ENCODE measurements around the gene IRF8.
"Not testable (repeated sequence)": the region's sequence is repeated elsewhere in the genome, so short reads cannot be mapped to it uniquely, and the experiment has no call there.

IRF8 gene

DNA sequence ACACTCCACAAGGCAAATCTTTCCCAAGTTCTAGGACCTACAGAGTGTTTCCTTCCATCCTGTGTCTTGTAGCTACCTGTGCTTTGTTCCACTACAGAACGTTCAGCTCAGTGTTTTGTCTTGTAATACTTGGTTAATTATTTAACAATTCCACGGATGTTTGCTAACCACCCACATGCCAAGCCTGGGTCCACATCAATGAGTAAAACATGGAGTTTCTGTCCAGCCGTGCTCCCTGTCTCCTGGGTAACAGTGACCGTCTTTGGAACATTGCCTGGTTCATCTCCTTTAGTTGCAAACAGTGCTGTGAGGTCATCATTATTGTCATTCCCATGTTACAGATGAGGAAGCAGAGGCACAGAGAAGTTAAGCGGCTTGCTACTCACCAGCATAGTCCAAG is 41.3 kb downstream of the IRF8 start:
- FAIRE-seq: no peak

DNA sequence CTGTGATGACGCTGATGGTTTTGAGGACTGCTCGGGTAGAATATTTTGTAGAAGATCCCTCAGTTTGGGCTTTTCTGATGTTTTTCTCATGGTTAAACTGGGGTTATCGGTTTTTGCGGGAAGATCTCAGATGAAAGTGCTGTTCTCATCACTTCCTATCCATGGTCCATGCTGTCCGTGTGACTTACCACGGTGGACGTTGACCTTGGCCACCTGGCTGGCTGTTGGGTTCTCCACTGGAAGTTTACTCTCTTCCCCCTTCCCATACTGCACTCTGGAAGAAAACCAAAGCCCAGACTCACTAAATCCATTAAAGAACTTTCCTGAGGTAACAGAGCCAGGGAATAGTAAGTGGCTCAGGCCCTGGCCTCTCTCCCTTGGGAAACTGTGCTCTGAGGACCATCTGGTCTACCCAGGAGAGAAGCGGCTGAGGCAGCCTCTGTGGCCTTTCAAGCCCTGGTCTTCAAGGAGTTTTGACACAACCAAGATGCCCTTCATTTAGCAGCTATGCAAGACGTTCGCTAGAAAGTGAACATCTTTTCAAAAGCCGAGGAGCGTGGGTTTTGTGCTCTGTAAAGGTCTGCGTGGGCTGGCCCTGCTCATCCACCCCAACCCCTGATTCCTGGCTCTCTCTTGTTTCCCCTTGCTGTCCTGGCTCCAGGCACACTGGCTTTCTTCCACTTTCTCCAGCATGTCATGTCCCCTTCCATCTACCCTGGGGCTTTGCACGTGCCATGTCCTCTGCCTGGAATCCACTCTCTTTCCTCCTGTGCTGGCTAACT is 43.1 kb downstream of the IRF8 start:
- no peak for FAIRE-seq

DNA sequence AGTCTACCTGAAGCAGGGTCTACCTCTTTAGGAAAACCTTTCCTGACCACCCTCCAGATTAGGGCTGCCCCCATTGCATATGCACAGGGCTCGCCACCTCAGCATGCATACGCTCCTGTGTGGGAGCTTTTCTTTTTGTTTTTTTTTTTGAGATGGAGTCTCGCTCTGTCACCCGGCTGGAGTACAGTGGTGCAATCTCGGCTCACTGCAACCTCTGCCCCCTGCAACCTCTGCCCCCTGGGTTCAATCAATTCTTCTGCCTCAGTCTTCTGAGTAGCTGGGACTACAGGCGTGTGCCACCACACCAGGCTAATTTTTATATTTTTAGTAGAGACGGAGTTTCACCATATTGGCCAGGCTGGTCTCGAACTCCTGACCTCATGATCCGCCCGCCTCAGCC is 43.7 kb downstream of the IRF8 start:
- not testable (repeated sequence) for FAIRE-seq

DNA sequence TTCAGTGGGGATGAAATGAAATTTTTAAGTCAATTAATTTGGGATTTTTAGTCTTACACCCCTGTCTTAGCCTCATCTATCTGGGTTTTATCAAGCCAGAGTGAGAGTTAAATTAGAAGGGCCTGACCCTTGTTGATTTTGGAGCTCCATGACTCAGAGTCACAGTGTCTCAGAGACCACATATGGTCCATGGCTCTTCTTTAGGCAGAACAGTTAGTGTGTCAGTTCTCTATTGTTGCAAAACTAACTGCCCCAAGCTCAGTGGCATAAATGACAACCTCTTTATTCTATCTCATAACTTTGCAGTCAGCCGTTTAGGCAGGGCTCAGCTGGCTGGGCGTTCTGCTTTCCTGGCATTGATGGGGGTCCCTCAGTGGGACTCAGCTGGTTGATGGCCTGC is 44.7 kb downstream of the IRF8 start:
- FAIRE-seq: no peak

DNA sequence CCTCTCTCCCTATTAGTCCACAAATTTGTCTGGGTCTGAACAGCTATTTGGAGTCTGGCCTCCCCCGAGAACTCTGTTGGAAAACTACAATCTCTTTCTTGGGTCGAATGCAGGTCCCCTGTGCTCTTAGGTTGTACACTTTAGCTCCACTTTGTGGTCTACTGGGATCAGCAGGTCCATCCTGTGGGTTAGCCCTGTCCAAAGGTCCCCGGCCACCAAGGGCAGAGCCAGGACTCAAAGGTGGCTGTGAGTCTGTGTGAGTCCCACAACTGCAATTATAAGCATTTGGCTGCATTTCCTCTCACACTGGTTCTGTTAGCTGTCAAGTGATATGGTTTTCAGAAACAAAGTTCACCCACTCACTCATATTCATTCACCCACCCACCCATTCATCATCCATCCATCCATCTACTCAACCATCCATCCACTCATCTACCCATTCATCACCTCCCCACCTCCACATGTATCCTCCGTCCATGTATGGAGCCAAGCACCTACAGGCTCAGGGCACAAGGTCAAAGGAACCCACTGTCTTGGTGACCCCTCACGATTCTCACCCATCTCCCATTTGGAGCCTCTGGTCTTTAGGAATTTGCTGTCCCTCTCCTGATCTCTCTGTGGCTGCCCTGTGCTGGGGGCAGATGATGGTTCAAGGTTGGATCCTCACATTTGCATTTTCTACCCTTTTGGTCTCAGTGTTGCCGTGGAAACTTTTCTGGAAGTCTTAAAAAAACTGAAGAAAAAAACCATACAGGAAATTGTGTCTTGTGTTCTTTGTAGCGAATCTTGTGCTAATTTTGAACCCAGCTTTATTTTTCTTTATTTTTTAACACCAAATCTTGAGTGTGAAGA is 45.8 kb downstream of the IRF8 start:
- FAIRE-seq: no peak

DNA sequence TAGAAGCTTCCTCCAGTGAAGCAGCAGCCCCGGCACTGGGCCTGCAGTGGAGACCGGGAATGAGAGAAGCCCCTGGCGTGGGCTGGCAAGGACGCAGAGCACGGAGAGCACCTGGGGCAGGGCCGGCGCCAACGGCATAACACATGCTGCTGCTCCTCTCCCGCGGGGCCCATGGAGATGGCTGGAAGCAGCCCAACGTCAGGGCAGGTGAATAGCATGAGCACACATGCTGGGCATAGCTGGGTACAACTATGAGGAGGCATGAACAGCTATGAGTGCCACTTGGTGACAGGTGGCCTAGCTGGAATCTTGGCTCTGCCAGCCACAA is 46.4 kb downstream of the IRF8 start:
- FAIRE-seq: no peak

DNA sequence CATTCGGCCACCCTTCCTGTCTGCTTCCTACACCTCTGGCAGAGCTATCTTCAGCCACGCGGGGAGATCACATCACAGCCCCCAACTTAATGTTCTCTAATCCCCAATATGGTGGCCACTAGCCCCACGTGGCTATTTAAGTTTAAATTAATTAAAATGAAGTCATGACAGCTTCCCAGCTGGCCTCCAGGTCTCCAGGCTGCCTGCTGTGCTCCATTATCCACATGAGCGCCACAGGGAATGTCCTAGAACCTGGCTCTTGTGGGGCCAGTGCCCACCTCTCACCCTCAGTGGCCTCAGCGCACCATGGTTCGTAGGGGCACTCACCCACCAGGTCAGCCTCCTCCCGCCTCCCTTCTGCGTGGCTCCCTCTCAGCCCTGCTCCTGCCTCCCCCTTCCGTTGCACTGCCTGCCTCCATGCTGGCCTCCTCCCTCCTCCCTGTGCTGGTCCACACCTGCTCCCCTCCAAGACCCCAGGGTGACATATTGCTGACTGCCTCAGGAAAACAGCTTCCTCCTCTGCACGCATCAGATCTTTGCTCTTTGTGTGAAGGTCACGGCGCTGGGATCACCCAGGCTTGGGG is 47.7 kb downstream of the IRF8 start:
- FAIRE-seq: no peak

DNA sequence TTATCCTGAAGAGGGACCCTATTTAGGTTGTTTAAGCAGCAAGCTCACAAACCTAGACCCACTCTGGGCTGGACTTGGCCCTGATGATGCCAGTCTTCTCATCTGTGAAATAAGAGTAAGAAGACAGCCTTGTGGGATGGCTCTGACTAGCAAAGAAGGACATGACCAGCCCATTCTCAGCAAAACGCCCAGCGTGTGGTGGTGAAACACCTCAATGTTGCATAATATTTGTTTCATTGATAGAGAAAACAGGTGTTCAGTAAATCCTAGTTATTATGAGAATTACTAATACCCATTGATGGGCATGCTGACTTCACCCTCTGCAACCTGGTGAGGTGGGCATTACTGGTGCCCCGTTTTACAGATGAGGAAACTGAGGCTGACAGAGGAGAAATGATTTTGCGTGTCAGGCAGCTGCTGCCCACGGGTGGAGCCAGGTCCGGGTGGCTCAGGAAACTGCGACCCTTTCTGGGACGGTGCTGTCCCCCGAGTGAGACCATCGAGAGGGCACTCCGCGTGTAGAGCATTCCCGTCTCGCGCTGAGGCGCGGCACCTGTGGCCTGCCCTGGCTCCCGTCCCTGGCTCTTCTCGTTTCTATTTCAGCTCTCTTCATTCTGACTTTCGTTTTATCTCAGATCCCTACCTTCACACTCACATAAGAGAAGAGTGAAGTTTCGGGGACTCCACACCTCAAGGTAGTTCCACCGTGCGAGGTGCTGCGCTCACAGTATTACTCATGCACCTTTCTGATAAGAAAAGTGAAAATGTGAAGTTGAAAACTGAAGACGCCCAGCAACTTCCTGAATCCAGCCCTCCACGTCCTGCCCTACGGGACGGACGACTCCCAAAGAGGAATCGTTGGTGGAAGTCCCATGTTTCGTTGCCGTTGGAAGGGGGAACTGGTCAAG is 48.5 kb downstream of the IRF8 start:
- no peak for FAIRE-seq

DNA sequence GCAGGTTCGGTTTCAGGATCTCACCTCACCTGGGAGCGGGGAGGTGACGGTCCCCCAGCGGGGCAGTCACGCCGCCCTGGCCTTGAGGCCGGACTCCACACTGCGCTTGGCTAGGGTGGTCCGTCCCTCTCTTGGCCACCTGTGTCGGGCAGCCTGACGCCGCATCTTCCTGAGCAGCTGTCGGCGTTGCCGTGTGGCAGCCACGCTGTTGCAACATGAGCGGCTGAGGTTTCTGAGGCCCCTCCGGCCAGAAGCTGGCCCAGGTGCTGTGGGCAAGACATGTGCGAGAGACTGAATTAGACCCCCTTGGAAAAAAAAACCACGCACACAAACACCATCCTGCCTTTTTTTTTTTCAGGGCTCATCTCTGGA is 49.2 kb downstream of the IRF8 start:
- no peak for FAIRE-seq

DNA sequence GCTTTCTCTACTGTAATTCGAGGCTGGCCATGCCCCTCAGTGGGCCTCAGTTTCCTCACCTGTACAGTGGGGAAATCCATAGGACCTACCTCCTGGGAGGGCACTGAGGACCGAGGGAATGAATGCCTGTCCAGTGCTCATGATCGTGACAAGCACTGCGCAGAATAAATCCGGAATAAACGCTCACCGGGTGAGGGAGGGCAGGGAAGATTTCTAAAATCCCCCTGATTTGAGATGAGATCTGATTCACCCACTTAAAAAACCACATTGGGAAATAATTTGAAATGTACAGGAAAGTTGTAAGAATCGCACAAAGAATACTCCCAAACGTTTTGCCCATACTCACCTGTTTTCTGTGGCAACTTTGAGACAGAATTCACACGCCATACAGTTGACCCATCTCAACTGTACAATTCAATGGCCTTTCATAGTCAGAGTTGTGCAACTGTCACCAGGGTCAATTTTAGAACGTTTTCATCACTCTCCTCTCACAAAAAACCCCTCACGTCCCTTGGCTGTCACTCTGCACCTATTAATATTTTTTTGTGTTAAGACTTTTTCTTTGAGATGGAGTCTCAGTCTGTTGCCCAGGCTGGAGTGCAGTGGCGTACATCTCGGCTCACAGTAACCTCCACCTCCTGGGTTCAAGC is 49.8 kb downstream of the IRF8 start:
- FAIRE-seq: no peak

DNA sequence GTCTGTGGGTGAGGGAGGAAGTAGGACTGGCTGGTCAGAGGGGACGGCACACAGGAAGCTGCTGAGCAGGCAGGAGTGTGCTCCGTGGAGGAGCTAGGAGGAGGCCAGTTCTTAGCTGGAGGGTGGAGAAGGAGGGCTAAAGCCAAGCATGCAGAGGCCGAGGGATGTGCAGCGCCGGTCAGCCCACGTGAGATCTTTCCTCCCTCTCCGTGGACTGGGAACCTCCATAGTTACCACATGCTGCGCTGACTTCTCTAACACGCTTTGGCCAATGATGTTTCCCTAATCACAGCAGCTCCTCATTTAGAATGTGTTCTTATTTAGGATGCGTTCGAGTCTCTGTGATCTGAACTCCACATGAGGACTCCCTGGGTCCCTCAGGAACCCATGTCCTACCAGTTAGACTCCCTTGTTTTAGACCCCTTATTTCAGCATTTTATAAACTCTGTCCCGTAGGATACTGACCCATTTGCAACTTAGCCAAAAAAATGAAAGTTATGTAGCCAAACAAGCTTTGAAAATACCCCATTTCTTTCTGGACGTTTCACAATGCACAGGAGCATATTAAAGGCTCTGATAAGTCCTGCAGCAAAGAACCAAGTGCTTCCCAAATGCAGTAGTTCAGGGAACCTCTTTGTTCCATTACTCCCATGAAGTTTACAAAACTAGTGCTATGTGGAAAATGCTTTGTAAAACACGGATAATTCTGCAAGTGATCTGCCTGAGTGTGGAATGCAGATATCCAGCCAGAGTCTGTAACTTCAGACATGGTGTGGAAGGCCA is 51.4 kb downstream of the IRF8 start:
- no peak for FAIRE-seq

DNA sequence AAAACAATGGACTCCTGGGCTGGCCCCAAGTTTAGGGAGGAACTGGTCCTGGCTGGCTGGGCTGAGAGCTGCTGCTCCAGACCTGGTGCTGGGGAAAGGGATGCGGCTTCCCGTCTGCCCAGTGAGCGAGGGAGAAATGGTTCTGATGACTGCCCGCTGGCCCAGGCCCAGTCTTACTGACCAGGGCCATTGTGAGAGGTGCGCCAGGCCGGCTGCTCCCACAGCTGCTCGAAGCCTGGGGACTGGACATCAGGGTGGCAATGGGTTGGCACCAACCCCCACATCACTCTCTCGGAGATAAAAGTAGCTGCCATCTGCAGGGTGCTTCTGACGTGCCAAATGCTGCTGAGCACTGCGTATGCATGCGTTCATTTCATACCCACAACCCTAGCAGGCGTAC is 53.2 kb downstream of the IRF8 start:
- no peak for FAIRE-seq

DNA sequence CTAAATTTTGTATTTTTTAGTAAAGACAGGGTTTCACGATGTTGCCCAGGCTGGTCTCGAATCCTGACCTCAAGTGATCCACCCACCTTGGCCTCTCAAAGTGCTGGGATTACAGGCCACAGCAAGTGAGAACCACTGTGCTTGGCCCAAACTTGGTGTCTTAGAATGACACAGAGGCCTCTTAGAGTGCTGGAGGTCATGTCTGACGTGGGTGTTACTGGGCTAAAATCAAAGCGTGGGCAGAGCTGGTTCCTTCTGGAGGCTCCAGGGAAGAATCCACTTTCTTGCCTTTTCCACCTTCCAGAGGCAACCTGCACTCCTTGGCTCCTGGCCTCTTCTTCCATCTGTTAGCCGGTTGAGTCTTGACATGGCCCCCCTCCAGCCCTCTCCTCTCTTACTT is 53.8 kb downstream of the IRF8 start:
- FAIRE-seq: no peak

DNA sequence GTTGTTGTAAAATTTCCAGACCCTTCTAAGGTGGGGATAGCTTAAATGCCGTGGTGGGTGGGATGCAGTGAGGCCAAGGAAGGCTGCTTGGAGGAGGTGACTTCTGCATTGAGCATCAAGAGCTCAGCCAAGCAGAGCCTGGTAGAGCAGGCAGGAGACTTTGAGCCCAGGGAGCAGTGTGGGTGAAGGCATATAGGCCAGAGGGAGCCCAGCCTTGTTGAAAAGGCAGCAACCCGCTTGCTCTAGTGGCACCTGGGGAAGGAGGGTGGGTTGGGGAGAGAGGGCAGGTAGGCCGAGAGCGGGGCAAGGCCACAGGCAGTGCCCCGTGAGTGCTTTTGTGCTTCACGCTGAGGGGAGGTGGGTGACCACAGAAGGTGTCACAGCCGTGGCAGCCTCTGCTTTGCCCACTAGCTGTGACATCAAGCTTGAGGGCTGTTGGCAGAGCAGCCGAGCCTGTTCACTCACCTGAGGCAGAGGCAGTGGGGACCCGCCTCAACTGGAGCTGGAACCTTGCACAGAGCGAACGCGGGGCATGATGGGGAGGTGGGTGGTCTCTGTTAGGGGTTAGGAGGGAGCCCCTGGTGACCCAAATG is 56.1 kb downstream of the IRF8 start:
- no peak for FAIRE-seq

DNA sequence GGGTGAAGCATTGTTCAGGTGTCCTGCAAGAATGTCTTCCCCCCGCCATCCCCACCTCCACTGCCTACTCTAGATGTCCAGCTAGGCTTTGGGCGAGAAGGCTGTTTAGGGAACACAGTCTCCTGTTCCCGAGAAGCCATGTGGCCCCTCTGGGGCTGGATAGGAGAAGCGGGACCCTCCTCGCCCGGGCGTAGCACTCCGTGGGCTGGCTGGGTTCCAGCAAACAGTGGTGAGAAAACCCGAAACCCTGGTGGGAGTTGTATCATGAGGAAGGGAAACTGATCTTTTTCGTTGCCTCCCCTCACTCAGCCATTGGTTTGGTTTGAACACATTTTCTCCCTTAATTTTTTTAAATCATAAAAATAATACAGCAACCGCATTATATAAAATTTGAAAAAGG is 56.6 kb downstream of the IRF8 start:
- FAIRE-seq: no peak

DNA sequence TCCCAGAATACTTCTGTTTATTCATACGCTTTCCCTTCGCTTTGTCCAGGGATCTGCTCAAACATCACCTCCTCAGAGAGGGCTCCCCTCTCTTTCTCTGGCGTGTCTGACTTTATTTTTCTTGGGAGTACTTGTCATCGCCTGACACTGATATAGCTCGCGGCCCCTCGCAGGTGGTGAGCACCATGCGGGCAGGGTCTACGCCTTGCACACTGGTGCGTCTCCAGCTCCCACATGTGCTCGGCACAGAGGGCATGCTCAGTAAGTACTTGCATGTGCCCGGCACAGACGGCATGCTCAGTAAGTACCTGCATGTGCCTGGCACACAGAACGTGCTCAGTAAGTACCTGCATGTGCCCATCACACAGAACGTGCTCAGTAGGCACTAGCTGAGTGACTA is 57.5 kb downstream of the IRF8 start:
- FAIRE-seq: no peak

DNA sequence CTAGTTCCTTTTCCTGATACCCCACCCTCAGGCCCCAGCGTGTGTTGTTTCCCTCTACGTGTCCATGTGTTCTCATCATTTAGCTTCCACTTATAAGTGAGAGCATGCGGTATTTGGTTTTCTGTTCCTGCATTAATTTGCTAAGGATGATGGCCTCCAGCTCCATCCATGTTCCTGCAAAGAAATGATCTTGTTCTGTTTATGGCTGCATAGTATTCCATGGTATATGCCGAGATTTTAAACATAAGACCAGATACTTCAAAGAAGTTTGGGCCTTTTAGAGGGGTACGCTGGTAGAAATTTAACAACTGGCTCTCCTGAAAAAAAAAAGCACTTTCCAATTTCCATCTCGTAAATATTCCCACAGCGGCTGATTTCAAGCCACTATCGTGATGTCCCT is 59.8 kb downstream of the IRF8 start:
- FAIRE-seq: no peak

DNA sequence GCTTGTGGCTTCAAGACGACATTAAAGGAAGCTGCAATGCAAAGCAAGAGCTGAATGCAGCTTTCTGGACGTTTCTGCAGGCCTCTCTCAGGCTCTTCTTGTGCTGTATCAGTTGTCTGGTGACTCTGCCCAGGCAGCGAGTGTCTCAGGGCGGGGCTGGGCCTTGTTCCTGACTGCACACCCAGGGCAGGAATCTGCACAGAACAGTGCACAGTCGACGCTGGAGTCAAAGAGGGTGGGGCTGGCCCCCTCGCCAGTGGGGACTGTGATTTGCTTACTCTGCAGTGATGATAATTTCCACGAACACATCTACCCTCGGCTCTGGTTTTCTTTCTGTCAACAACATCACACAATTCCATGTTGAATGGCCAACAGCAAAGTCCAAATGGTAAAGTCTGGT is 60.7 kb downstream of the IRF8 start:
- no peak for FAIRE-seq

DNA sequence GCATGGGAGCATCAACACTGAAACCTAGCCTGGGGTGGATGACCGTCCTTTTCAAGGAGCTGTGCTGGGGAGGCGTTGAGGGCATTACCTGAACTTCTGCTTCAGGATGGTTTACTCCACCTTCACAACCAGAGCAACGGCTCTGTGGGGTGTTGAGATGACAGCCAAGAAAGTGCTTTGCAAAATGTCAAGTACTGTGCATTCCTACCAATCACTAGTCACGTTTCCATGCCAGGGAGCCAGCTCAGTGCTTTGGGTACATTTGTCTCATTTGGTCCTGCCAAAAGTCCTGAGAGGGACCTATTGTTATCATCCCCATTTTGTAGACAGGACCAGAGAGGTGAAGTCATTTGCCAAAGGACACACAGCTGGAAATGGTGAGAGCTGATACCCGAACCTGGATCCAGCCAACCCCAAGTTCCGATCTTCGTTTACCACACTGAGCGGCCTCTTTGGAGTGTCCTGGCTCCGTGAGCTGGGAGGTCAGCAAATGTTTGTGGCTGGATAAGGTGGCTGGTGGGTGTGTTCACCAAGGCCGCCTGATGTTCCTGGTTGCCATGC is 61.6 kb downstream of the IRF8 start:
- FAIRE-seq: no peak

DNA sequence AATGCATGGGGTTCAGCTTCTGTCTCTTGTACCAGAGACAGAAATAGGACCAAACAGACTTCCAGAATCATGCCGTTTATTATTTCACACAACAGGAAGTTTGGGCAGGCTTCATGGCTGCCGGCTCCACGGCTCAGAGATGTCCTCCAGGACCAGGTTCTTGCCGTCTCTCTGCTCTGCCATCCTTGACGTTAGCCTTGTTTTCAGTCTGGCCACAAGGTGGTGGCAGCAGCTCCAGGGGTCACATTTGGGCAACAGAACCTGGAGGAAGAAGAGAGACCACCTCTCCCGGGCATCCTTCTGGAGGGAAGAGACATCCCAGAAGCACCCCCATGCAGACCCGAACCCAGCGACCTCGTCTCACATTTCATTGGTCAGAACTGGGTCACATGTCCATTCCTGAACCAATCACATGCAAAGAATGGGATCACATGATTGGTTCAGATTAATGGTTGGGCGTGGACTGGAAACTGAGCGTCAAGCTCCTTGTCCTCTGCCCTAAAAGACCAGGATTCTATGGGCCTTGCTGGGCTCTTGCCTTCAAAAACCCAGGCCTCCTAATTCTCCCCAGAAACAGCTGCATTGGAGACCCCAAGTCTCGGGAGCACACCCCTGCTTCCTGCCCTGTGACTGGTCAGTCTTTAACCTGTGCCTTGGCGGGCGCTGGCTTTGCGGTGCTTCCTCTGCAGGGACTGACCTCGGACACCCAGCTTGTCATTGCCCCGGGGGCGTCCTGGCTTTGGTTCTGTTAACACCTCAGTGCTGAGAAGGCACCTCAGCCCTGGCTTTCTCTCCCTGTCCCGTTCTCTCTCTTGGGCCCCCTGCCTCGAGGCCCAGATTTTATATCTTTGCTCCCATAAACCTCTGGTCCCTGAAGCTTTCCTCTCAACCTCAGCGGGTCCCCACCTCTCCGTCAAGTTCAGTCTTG is 63.3 kb downstream of the IRF8 start:
- no peak for FAIRE-seq
